CD4-positive, alpha-beta T cell (primary cell): Measurements from ENCODE around the gene CNPY2. TPM values are rescaled to one million over a fixed set of nuclear protein-coding genes. Genes with fewer than 3 reads are reported as not detected.
"Not testable (repeated sequence)": the region's sequence is repeated elsewhere in the genome, so short reads cannot be mapped to it uniquely, and the experiment has no call there.

Experiments
- ATAC-seq: fragments of 200-7000 bp; cut with Tn5 transposase; one replicate; pipeline ENCODE4 v1.10.0; 2022; ENCODE audit warnings: mild to moderate bottlenecking; ENCODE audit not compliant: poor library complexity
- CTCF ChIA-PET: fragments of 350-600 bp; sonication (Branson Sonifier 250); formaldehyde crosslinking; loops from one replicate; lab custom pipeline; 2021; ENCODE audit warnings: antibody characterized with exemption, inconsistent platforms; lab: Charles Lee
- POLR2A ChIA-PET: fragments of 350-600 bp; sonication (Branson Sonifier 250); formaldehyde crosslinking; loops from one replicate; lab custom pipeline; 2021; ENCODE audit warnings: antibody characterized with exemption, inconsistent platforms; lab: Charles Lee
- DNase-seq, 14 experiments: peaks; one replicate each; pipeline ENCODE4 v3.0.0-alpha.2; 2013 to 2020; ENCODE audit warnings: mixed read lengths in 2 of 14
- H3K27ac ChIP-seq, 2 donors: one replicate each; pipeline versions ENCODE4 v1.5.1 to v1.7.0; 2013; ENCODE audit warnings: low read length in 2 of 2, low read depth in 1 of 2, mild to moderate bottlenecking in 1 of 2
- H3K27me3 ChIP-seq, 2 experiments: 1 replicate in 1 of 2; 2 replicates in 1 of 2; pipeline versions ENCODE4 v1.6.1 to v1.7.0; 2013; ENCODE audit warnings: low read length in 2 of 2, control low read depth in 1 of 2, mild to moderate bottlenecking in 1 of 2, moderate library complexity in 1 of 2; ENCODE audit not compliant: insufficient read depth in 2 of 2, control insufficient read depth in 1 of 2
- H3K36me3 ChIP-seq: one replicate; pipeline ENCODE4 v1.6.1; 2013; ENCODE audit warnings: low read length, control low read depth; ENCODE audit not compliant: insufficient read depth
- H3K4me1 ChIP-seq: one replicate; pipeline ENCODE4 v1.6.1; 2013; ENCODE audit warnings: low read length, control low read depth; ENCODE audit not compliant: insufficient read depth
- H3K4me3 ChIP-seq: one replicate; pipeline ENCODE4 v1.5.1; 2013; ENCODE audit warnings: mild to moderate bottlenecking, low read length, moderate library complexity
- H3K9me3 ChIP-seq, 2 experiments: 1 replicate in 1 of 2; 2 replicates in 1 of 2; pipeline versions ENCODE4 v1.6.1 to v1.7.0; 2013; ENCODE audit warnings: low read length in 2 of 2, mild to moderate bottlenecking in 2 of 2, control low read depth in 1 of 2, moderate library complexity in 1 of 2; ENCODE audit not compliant: control insufficient read depth in 1 of 2, insufficient read depth in 1 of 2
- H3K27ac Mint-ChIP-seq: one replicate; pipeline ENCODE4 v1.8.0; 2020; ENCODE audit warnings: mixed read lengths
- H3K27me3 Mint-ChIP-seq: one replicate; pipeline ENCODE4 v1.8.0; 2021; ENCODE audit warnings: mixed read lengths
- H3K36me3 Mint-ChIP-seq: one replicate; pipeline ENCODE4 v1.8.0; 2021; ENCODE audit warnings: low read depth, mixed read lengths
- H3K4me1 Mint-ChIP-seq: one replicate; pipeline ENCODE4 v1.8.0; 2021; ENCODE audit warnings: low read depth, mixed read lengths
- H3K4me3 Mint-ChIP-seq: one replicate; pipeline ENCODE4 v1.8.0; 2020; ENCODE audit warnings: mild to moderate bottlenecking, mixed read lengths
- H3K9me3 Mint-ChIP-seq: one replicate; pipeline ENCODE4 v1.8.0; 2020; ENCODE audit warnings: mixed read lengths
- intact Hi-C, 2 experiments: fragments of 100-400 bp; cut with DNase I in 1 of 2; cut with micrococcal nuclease in 1 of 2; formaldehyde crosslinking; loops; one replicate each; pipeline versions ENCODE4 v1.15.1 to v1.9.0; 2023 to 2025; cut with DNase I, micrococcal nuclease
- total RNA-seq, 174 experiments: library from RNA in 2 of 174; stranded (reverse) in 2 of 174; gene quantifications; one replicate each; pipeline ENCODE4 v1.2.3 and lab custom pipeline; 2021 to 2026
- TF ChIP-seq, protein P1 (sequence below): fragments of 200-600 bp; IDR thresholded peaks from one replicate; pipeline ENCODE4 v1.8.0; 2022; ENCODE audit warnings: antibody characterized with exemption, mild to moderate bottlenecking

CNPY2 gene
- total RNA-seq, 2 experiments from 2014 or later, result 30.5 to 33.4 TPM

DNA sequence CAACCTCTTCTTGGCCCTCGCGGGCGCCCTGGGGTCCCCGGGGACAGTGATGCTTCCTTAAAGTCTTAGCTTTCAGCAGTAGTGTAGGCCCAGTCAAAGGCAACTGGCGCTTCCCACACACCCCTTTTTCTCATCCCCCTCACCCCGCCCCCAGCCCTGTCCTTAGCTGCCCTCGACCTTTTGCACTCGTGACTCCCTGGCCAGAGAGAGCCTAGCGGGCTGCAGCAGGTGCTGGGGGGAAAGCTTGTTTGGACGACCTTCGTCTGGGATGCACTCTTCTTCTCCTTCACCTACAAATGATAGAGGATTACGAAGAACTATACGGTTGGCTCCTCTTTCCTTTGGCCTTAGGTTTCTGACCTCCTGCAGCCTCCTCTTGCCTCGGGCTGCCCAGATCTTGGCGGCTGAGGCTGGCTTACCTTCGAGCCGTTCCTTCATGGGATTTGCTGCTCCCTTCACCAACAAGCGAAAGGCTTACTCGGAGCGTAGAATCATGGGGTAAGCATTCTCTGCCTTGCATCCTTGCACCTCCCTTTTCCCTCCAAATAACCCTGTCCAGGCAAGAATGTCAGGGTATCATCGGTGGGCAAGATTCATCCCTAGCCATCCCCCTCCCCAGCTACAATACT, 48.2 kb downstream of the CNPY2 start:
- Histone ChIP-seq H3K27me3 (no peaks in the 10 kb centered on the region), H3K27ac (peak overlapping the region; percentile 69 to 91), H3K36me3 (peaks cover 18% of the 10 kb centered on the region), H3K4me3 (peak overlapping the region; percentile 72), H3K9me3 (no peaks in the 10 kb centered on the region), H3K4me1 (peaks cover 16% of the 10 kb centered on the region)
- CTCF ChIA-PET, result interaction anchor here (1.2 to 2.2 kb wide), 5 partner anchors 9 to 91 kb away, joined by 3 to 19 read pairs (median 5); partner anchors contain the start of genes ANKRD52, CNPY2, IL23A and SMARCC2
- Mint-ChIP-seq H3K4me3 (peak overlapping the region; percentile 50), H3K36me3 (peaks cover 39% of the 10 kb centered on the region), H3K4me1 (peaks cover 17% of the 10 kb centered on the region), H3K27me3 (no peaks in the 10 kb centered on the region), H3K9me3 (no peaks in the 10 kb centered on the region), H3K27ac (peak overlapping the region; percentile 91)
- intact Hi-C loops, result loop anchor here (2.0 kb wide), 2 partner anchors 31 to 197 kb away; no protein-coding TSS in a partner anchor
- DNase-seq, result no peak
- no peak for ATAC-seq
- TF ChIP-seq, protein P1, sequence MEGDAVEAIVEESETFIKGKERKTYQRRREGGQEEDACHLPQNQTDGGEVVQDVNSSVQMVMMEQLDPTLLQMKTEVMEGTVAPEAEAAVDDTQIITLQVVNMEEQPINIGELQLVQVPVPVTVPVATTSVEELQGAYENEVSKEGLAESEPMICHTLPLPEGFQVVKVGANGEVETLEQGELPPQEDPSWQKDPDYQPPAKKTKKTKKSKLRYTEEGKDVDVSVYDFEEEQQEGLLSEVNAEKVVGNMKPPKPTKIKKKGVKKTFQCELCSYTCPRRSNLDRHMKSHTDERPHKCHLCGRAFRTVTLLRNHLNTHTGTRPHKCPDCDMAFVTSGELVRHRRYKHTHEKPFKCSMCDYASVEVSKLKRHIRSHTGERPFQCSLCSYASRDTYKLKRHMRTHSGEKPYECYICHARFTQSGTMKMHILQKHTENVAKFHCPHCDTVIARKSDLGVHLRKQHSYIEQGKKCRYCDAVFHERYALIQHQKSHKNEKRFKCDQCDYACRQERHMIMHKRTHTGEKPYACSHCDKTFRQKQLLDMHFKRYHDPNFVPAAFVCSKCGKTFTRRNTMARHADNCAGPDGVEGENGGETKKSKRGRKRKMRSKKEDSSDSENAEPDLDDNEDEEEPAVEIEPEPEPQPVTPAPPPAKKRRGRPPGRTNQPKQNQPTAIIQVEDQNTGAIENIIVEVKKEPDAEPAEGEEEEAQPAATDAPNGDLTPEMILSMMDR, result no peak
- POLR2A ChIA-PET, result interaction anchor here (0.6 to 2.5 kb wide), 13 partner anchors 9 to 293 kb away, joined by 3 to 25 read pairs (median 7); partner anchors contain the start of genes ANKRD52, CNPY2, CS and RAB5B

DNA sequence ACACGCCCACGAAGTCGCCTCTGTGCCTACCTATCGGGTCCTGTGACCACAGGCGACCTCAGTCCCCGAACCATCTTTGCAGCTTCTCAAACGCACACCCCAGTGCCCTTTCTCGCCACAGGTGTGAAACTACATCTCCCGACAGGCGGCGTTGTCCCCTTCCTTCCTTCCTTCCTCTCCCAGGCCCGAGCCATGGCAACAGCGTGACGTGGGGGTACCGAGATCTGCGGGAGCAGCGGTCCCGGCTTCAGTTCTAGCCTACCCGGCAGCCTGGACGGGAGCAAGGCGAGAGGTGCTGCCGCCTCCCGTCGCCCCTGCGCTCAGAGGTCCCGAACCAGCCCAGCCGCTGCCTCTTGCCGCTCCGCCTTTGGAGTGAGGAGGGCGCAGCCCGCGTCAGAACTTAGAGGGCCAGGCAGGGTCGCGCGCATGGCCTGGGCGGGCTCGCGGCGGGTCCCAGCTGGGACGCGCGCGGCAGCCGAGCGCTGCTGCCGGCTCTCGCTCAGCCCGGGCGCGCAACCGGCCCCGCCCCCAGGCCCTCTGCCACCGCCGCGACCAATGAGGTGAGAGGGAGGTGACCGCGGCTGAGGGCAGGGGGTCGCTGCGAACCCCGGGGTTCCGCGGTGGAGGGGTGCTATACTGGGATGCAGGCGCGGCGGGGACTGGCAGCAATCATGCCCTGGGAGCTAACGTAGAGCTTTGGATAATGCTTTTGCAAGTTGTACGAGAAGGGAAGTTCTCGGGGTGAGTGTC, 48.9 kb downstream of the CNPY2 start, which contains the start of gene COQ10A:
TSS of gene COQ10A (plus strand) at position 250 of the 750 bp plus-strand sequence. CDS start at position 427, 177 bp downstream.
- peaks cover 17% of the 10 kb centered on the region for H3K4me1 Mint-ChIP-seq
- Histone ChIP-seq H3K27me3 (no peaks in the 10 kb centered on the region), H3K4me3 (peak within 1 kb of the TSS; percentile 72), H3K27ac (peak within 1 kb of the TSS; percentile 91 to 96), H3K4me1 (peaks cover 16% of the 10 kb centered on the region), H3K36me3 (peaks cover 15% of the 10 kb centered on the region), H3K9me3 (no peaks in the 10 kb centered on the region)
- ChIA-PET POLR2A (interaction anchor here (0.6 to 2.5 kb wide), 15 partner anchors 9 to 293 kb away, joined by 3 to 25 read pairs (median 7); partner anchors contain the start of genes ANKRD52, CNPY2, CS and RAB5B), CTCF (interaction anchor here (0.6 to 2.2 kb wide), 10 partner anchors 9 to 197 kb away, joined by 3 to 19 read pairs (median 4); partner anchors contain the start of genes ANKRD52, CNPY2, IL23A and RNF41)
- H3K27ac Mint-ChIP-seq, result peak within 1 kb of the TSS; percentile 91
- peak within 1 kb of the TSS; percentile 96 for H3K4me3 Mint-ChIP-seq
- H3K36me3 Mint-ChIP-seq, result peaks cover 32% of the 10 kb centered on the region
- no peaks in the 10 kb centered on the region for H3K27me3 Mint-ChIP-seq
- intact Hi-C loops, result loop anchor here (1.0 to 2.0 kb wide), 3 partner anchors 32 to 198 kb away; partner anchors contain the start of gene CS (in 1 of the 2)
- no peaks in the 10 kb centered on the region for H3K9me3 Mint-ChIP-seq
- TF ChIP-seq, protein P1, result peak; percentile 64
- ATAC-seq (peak; percentile 88), DNase-seq (peak; percentile 77 to 95 (median 88))

GRCh38 chr12:56266068-56266692, 49.6 kb downstream of the CNPY2 start:
- H3K9me3 Mint-ChIP-seq, ATAC-seq, H3K27me3 ChIP-seq, H3K9me3 ChIP-seq, H3K27me3 Mint-ChIP-seq, DNase-seq: not testable (repeated sequence)
- ChIA-PET CTCF (interaction anchor here (0.6 to 2.2 kb wide), 10 partner anchors 8 to 198 kb away, joined by 3 to 19 read pairs (median 4); partner anchors contain the start of genes ANKRD52, CNPY2, IL23A and RNF41), POLR2A (interaction anchor here (0.7 to 2.5 kb wide), 11 partner anchors 8 to 202 kb away, joined by 3 to 25 read pairs (median 9); partner anchors contain the start of genes ANKRD52, CNPY2, CS and RNF41)
- intact Hi-C loops, result loop anchor here (1.0 to 2.0 kb wide), 3 partner anchors 33 to 199 kb away; partner anchors contain the start of gene CS (in 1 of the 2)
- peaks cover 14% of the 10 kb centered on the region for H3K36me3 ChIP-seq
- Mint-ChIP-seq H3K4me1 (peaks cover 17% of the 10 kb centered on the region), H3K4me3 (peak overlapping the region; percentile 96), H3K27ac (peak overlapping the region; percentile 91), H3K36me3 (peaks cover 25% of the 10 kb centered on the region)
- H3K4me3 ChIP-seq, result peak overlapping the region; percentile 72
- H3K4me1 ChIP-seq, result peaks cover 16% of the 10 kb centered on the region
- H3K27ac ChIP-seq, result peak overlapping the region; percentile 91 to 96

DNA sequence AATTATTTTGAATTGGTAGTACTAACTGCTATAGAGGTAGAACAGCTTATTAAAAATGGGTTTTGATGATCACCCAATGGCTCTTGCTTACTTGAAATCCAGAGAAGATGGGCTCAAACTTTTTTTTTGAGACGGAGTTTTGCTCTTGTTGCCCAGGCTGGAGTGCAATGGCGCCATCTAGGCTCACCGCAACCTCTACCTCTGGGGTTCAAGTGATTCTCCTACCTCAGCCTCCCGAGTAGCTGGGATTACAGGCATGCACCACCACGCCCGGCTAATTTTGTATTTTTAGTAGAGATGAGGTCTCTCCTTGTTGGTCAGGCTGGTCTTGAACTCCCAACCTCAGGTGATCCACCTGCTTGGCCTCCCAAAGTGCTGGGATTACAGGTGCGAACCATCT, 52.8 kb downstream of the CNPY2 start:
- ATAC-seq, DNase-seq, H3K27me3 Mint-ChIP-seq, H3K27me3 ChIP-seq, H3K36me3 Mint-ChIP-seq, POLR2A ChIA-PET, H3K9me3 ChIP-seq, H3K27ac ChIP-seq, CTCF ChIA-PET, H3K36me3 ChIP-seq, H3K4me3 ChIP-seq, intact Hi-C loops, H3K9me3 Mint-ChIP-seq, H3K4me3 Mint-ChIP-seq, H3K27ac Mint-ChIP-seq: not testable (repeated sequence)
- H3K4me1 ChIP-seq, result peaks cover 25% of the 10 kb centered on the region
- peaks cover 23% of the 10 kb centered on the region for H3K4me1 Mint-ChIP-seq
